CD4-positive, alpha-beta memory T cell (primary cell): ENCODE measurements around the gene MOSMO. TPM values are rescaled to one million over a fixed set of nuclear protein-coding genes. Genes with fewer than 3 reads are reported as not detected.
"Not testable (repeated sequence)": the region's sequence is repeated elsewhere in the genome, so short reads cannot be mapped to it uniquely, and the experiment has no call there.

Experiments used
- CTCF ChIA-PET: fragments of 350-600 bp; sonication (Branson Sonifier 250); formaldehyde crosslinking; loops from one replicate; lab custom pipeline; 2021; ENCODE audit warnings: inconsistent platforms; ENCODE audit not compliant: partially characterized antibody; lab: Charles Lee
- POLR2A ChIA-PET: fragments of 350-600 bp; sonication (Branson Sonifier 250); formaldehyde crosslinking; loops from one replicate; lab custom pipeline; 2021; ENCODE audit not compliant: partially characterized antibody; lab: Charles Lee
- DNase-seq, 5 donors: peaks; one replicate each; pipeline versions ENCODE4 v3.0.0 to v3.0.0-alpha.2; 2020 to 2022; ENCODE audit warnings: mixed read lengths in 1 of 5
- H3K27ac ChIP-seq: one replicate; pipeline ENCODE4 v1.7.0; 2013; ENCODE audit warnings: low read depth, low read length
- H3K27me3 ChIP-seq: 2 replicates; pipeline ENCODE4 v1.7.0; 2013; ENCODE audit warnings: mild to moderate bottlenecking, low read length, moderate library complexity; ENCODE audit not compliant: insufficient read depth
- H3K36me3 ChIP-seq: 2 replicates; pipeline ENCODE4 v1.7.0; 2013; ENCODE audit warnings: mild to moderate bottlenecking, low read length, moderate library complexity; ENCODE audit not compliant: insufficient read depth
- H3K4me1 ChIP-seq: 2 replicates; pipeline ENCODE4 v1.7.0; 2013; ENCODE audit warnings: mild to moderate bottlenecking, low read length, moderate library complexity; ENCODE audit not compliant: insufficient read depth
- H3K4me3 ChIP-seq, 2 donors: one replicate each; pipeline ENCODE4 v1.7.0; 2013; ENCODE audit warnings: low read length in 2 of 2, mild to moderate bottlenecking in 1 of 2
- H3K9me3 ChIP-seq, 2 donors: one replicate each; pipeline ENCODE4 v1.7.0; 2013; ENCODE audit warnings: low read length in 2 of 2, control low read depth in 1 of 2; ENCODE audit not compliant: control insufficient read depth in 1 of 2
- H3K27ac Mint-ChIP-seq, 7 donors: one replicate each; pipeline ENCODE4 v1.8.0; 2020 to 2021; ENCODE audit warnings: mixed read lengths in 7 of 7, mild to moderate bottlenecking in 6 of 7, inconsistent platforms in 3 of 7, moderate library complexity in 3 of 7
- H3K27me3 Mint-ChIP-seq, 2 donors: one replicate each; pipeline ENCODE4 v1.8.0; 2020 to 2021; ENCODE audit warnings: mixed read lengths in 2 of 2
- H3K36me3 Mint-ChIP-seq, 2 donors: one replicate each; pipeline ENCODE4 v1.8.0; 2020 to 2021; ENCODE audit warnings: mixed read lengths in 2 of 2, inconsistent platforms in 1 of 2, mild to moderate bottlenecking in 1 of 2
- H3K4me1 Mint-ChIP-seq, 4 donors: one replicate each; pipeline ENCODE4 v1.8.0; 2020 to 2021; ENCODE audit warnings: mixed read lengths in 4 of 4, mild to moderate bottlenecking in 1 of 4
- H3K4me3 Mint-ChIP-seq, 8 donors: one replicate each; pipeline ENCODE4 v1.8.0; 2020 to 2021; ENCODE audit warnings: mixed read lengths in 8 of 8, mild to moderate bottlenecking in 7 of 8, moderate library complexity in 6 of 8, inconsistent platforms in 3 of 8
- H3K9me3 Mint-ChIP-seq, 8 donors: one replicate each; pipeline ENCODE4 v1.8.0; 2020 to 2021; ENCODE audit warnings: mixed read lengths in 8 of 8, mild to moderate bottlenecking in 5 of 8, inconsistent platforms in 3 of 8, moderate library complexity in 1 of 8
- intact Hi-C: fragments of 100-400 bp; cut with micrococcal nuclease; formaldehyde crosslinking; loops from one replicate; pipeline ENCODE4 v1.15.1; 2023
- polyA plus RNA-seq, 2 donors: library from polyadenylated mRNA; unstranded; fragments of 300-500 nt; fragmentation: Illumina TruSeq; gene quantifications; one replicate each; pipeline ENCODE4 v1.2.3, GENCODE V29; 2021
- total RNA-seq, 2 experiments: library from RNA; stranded (reverse); gene quantifications; one replicate each; pipeline ENCODE4 v1.2.3, GENCODE V29; 2021

MOSMO gene
- total and polyA plus RNA-seq, 4 experiments from 2014 or later: 3.2 to 23.4 (median 14.1) TPM

DNA sequence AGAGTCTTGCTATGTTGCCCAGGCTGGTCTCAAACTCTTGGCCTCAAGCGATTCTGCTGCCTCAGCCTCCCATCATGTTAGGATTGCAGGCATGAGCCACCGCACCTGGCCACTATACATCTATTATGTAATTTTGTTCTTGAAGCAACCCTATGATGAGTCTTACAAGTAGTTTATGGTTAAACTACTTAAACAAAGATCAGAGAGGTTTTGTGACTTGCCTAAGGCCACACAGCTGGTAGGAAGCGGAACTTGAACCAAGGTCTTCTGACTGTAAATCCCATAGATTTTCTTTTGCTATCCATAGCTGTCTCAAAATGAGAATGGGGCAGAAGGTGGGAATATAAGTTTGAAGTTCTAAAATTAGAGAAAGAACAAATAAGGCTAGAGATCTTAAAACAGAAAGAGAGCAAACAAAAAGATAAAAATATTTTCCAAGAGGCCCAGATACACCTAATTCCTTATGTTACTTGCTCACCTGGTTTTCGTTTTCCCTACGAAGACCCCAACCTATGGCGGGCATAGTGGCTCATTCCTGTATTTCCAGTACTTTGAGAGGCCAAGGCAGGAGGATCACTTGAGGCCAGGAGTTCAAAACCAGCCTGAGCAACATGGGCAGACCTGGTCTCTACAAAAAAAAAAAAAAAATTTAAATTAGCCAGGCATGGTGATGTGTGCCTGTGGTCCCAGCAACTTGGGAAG is 116.8 kb downstream of the MOSMO start:
- no peak for DNase-seq
- no peaks in the 10 kb centered on the region for H3K9me3 ChIP-seq
- ChIA-PET CTCF (no interaction called here), POLR2A (no interaction called here)
- no peak overlapping the region for H3K27ac Mint-ChIP-seq
- H3K4me1 Mint-ChIP-seq: no peaks in the 10 kb centered on the region
- no peaks in the 10 kb centered on the region for H3K4me1 ChIP-seq
- H3K27ac ChIP-seq: no peak overlapping the region
- H3K36me3 ChIP-seq: no peaks in the 10 kb centered on the region
- H3K9me3 Mint-ChIP-seq: peaks cover 0 to 10% (median under 1%) of the 10 kb centered on the region in 8 donors
- H3K27me3 ChIP-seq: no peaks in the 10 kb centered on the region
- no peaks in the 10 kb centered on the region for H3K36me3 Mint-ChIP-seq
- H3K27me3 Mint-ChIP-seq: peaks cover 1 to 3% of the 10 kb centered on the region in 2 donors
- no peak overlapping the region for H3K4me3 Mint-ChIP-seq
- intact Hi-C loops: no loop called here
- no peak overlapping the region for H3K4me3 ChIP-seq

DNA sequence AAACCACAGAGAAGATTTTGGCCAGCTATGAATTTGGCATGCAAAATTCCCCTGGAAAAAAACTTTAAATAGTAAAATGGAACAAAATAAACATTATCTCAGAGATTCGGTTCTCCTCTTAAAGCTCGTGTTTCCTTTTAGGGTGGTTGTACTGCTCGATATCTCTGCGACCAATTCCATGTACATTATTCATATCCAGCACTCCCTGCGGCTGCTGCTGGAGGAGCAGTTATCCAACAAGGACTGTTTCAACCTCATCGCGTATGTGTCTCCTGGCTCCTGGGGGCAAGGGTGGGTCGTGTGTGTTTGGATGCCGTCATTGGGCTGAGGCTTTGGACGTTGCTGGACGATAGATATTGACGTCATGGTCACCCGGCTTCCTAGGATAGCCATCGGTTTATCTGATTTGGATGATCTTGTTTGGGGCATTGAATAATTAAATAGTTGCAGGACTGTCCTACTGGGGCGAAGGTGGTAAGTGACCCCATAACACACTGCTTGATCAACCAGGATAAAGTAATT is 118.2 kb downstream of the MOSMO start:
- Mint-ChIP-seq H3K27me3 (peaks cover 1 to 3% of the 10 kb centered on the region in 2 donors), H3K4me3 (no peak overlapping the region), H3K27ac (no peak overlapping the region), H3K36me3 (no peaks in the 10 kb centered on the region), H3K9me3 (peaks cover 0 to 10% (median under 1%) of the 10 kb centered on the region in 8 donors), H3K4me1 (no peaks in the 10 kb centered on the region)
- intact Hi-C loops: no loop called here
- H3K27me3 ChIP-seq: no peaks in the 10 kb centered on the region
- no peaks in the 10 kb centered on the region for H3K9me3 ChIP-seq
- ChIA-PET POLR2A (no interaction called here), CTCF (interaction anchor here (1.0 kb wide), 1 partner anchor 48 kb away, joined by 3 read pairs; no protein-coding TSS in a partner anchor)
- H3K36me3 ChIP-seq: no peaks in the 10 kb centered on the region
- DNase-seq: no peak
- no peak overlapping the region for H3K4me3 ChIP-seq
- H3K27ac ChIP-seq: no peak overlapping the region
- H3K4me1 ChIP-seq: no peaks in the 10 kb centered on the region

- H3K27me3 Mint-ChIP-seq, H3K4me1 Mint-ChIP-seq, H3K27ac ChIP-seq, H3K36me3 Mint-ChIP-seq, CTCF ChIA-PET, H3K9me3 Mint-ChIP-seq, H3K4me1 ChIP-seq, H3K27ac Mint-ChIP-seq, intact Hi-C loops, H3K4me3 Mint-ChIP-seq, H3K4me3 ChIP-seq, H3K36me3 ChIP-seq, DNase-seq, H3K27me3 ChIP-seq, H3K9me3 ChIP-seq, POLR2A ChIA-PET: not testable (repeated sequence)
Observed at GRCh38 chr16:22128537-22128936, 120.6 kb downstream of the MOSMO start.

- no peaks in the 10 kb centered on the region for H3K4me1 Mint-ChIP-seq
- Histone ChIP-seq H3K27me3 (no peaks in the 10 kb centered on the region), H3K36me3 (no peaks in the 10 kb centered on the region), H3K9me3 (no peaks in the 10 kb centered on the region), H3K27ac (no peak overlapping the region), H3K4me3 (no peak overlapping the region), H3K4me1 (no peaks in the 10 kb centered on the region)
- no peaks in the 10 kb centered on the region for H3K36me3 Mint-ChIP-seq
- no peak overlapping the region for H3K27ac Mint-ChIP-seq
- DNase-seq: no peak
- CTCF ChIA-PET: interaction anchor here (1.1 to 1.2 kb wide), 2 partner anchors 10 to 36 kb away, joined by 3 read pairs; no protein-coding TSS in a partner anchor
- intact Hi-C loops: no loop called here
- H3K27me3 Mint-ChIP-seq: peaks cover 1 to 3% of the 10 kb centered on the region in 2 donors
- peaks cover 0 to 10% (median 0%) of the 10 kb centered on the region in 8 donors for H3K9me3 Mint-ChIP-seq
- POLR2A ChIA-PET: no interaction called here
- no peak overlapping the region for H3K4me3 Mint-ChIP-seq
Observed at GRCh38 chr16:22130528-22130927, 122.6 kb downstream of the MOSMO start.

GRCh38 chr16:22132801-22133200 is 124.9 kb downstream of the MOSMO start:
- no peak for DNase-seq
- Histone ChIP-seq H3K27me3 (no peaks in the 10 kb centered on the region), H3K4me1 (no peaks in the 10 kb centered on the region), H3K4me3 (no peak overlapping the region), H3K27ac (no peak overlapping the region), H3K36me3 (no peaks in the 10 kb centered on the region), H3K9me3 (no peaks in the 10 kb centered on the region)
- no peak overlapping the region for H3K4me3 Mint-ChIP-seq
- H3K27ac Mint-ChIP-seq: no peak overlapping the region
- H3K36me3 Mint-ChIP-seq: no peaks in the 10 kb centered on the region
- intact Hi-C loops: no loop called here
- POLR2A ChIA-PET: no interaction called here
- no peaks in the 10 kb centered on the region for H3K4me1 Mint-ChIP-seq
- peaks cover 3 to 5% of the 10 kb centered on the region in 2 donors for H3K27me3 Mint-ChIP-seq
- CTCF ChIA-PET: no interaction called here
- peaks cover 0 to 8% (median 0%) of the 10 kb centered on the region in 8 donors for H3K9me3 Mint-ChIP-seq

Other genes starting within 250 kb of the MOSMO start
- gene NPIPB4, start 150.4 kb upstream of the MOSMO start, total RNA-seq: 100 to 1,000 TPM; 216 to 271 TPM
- gene NPIPB4, start 150.4 kb upstream of the MOSMO start, polyA plus RNA-seq: 10 to 100 TPM in 1 of 2 donors, 1 to 10 TPM in 1; 1.8 to 17.0 TPM
- 100 to 1,000 TPM; 170 to 177 TPM for gene UQCRC2, start 54.8 kb upstream of the MOSMO start, total RNA-seq
- 100 to 1,000 TPM; 156 to 258 TPM for gene UQCRC2, start 54.8 kb upstream of the MOSMO start, polyA plus RNA-seq
- not detected for gene PDZD9, start 7.0 kb upstream of the MOSMO start, total RNA-seq
- under 1 TPM; 0.30 to 0.37 TPM for gene PDZD9, start 7.0 kb upstream of the MOSMO start, polyA plus RNA-seq
- under 1 TPM; 0.33 to 0.41 TPM for gene VWA3A, start 84.4 kb downstream of the MOSMO start, total RNA-seq
- gene VWA3A, start 84.4 kb downstream of the MOSMO start, polyA plus RNA-seq: not detected
- gene SDR42E2, start 154.4 kb downstream of the MOSMO start, total RNA-seq: under 1 TPM; 0.55 to 0.73 TPM
- under 1 TPM; 0.11 to 0.88 TPM for gene SDR42E2, start 154.4 kb downstream of the MOSMO start, polyA plus RNA-seq
- 10 to 100 TPM; 19.1 to 20.7 TPM for gene EEF2K, start 198.2 kb downstream of the MOSMO start, total RNA-seq
- 1 to 10 TPM in 1 of 2 donors, under 1 TPM in 1; 0.77 to 3.9 TPM for gene EEF2K, start 198.2 kb downstream of the MOSMO start, polyA plus RNA-seq